Dedifferentiated amniotic fluid mesenchymal stem cell (primary cell): ENCODE measurements around the gene WWOX.
A peak's percentile ranks its signal among the peaks of the same experiment; 100 is the strongest.

Experiments used
- DNase-seq: peaks from one replicate; pipeline ENCODE4 v3.0.0-alpha.2; 2016; ENCODE audit errors: extremely low spot score

WWOX gene

DNA sequence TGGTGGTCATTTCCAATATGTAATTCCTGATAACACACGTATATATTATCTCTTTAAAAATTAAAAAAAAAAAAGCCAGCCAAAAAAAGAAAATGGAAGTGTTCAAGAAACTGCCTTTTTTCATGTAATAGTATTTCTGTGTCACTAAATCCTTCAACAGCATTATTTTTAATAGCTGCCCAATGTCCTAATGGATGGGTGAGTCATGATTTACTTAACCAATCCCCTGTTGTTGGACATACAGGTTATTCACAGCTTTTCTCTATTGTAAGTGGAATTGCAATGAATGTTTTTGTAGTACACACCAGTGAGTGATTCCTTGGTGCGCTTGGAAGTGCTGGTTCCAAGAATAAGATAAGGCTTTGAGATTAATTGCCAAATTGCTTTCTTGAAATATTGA is 124.9 kb downstream of the WWOX start:
- no peak for DNase-seq

DNA sequence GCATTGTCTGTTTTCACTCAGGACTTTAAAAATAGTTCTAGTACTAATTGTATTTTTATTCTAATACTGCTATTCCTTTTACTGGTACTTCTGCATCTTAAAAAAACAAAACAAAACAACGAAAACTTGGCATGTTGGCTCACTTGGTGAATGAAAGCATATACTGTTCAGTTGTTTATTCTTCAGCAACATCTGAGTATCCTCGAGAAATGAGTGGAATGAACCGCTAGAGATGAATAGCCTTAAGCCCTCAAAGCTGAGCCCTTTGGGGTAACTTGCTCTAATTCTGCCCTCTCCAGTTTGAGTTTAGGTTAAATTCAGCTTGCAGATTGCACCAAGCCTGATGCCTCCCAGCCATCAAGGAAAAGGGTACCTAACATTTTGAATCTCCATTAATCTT is 126.5 kb downstream of the WWOX start:
- no peak for DNase-seq

GRCh38 chr16:78227855-78228254 is 128.4 kb downstream of the WWOX start:
- DNase-seq, result no peak

GRCh38 chr16:78228704-78229103 is 129.2 kb downstream of the WWOX start:
- no peak for DNase-seq

DNA sequence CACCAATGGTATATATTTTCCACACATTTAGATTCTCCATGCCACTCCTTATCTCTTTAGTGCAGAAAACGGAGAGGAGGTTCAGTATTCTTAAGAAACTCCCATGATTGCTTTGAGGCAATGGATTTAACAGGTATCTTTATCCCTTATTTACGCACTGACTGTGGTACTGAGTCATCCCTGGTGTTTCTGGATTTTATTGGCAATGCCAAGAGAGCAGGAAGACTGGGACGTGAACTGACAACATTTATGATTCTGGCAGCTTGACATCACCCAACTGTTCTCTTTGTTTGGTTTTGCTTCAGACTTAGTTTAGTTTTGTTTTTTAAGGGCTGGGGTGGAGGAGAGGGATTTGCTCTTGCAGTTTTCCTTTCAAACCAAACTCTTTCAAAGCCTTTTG is 131.4 kb downstream of the WWOX start:
- no peak for DNase-seq

DNA sequence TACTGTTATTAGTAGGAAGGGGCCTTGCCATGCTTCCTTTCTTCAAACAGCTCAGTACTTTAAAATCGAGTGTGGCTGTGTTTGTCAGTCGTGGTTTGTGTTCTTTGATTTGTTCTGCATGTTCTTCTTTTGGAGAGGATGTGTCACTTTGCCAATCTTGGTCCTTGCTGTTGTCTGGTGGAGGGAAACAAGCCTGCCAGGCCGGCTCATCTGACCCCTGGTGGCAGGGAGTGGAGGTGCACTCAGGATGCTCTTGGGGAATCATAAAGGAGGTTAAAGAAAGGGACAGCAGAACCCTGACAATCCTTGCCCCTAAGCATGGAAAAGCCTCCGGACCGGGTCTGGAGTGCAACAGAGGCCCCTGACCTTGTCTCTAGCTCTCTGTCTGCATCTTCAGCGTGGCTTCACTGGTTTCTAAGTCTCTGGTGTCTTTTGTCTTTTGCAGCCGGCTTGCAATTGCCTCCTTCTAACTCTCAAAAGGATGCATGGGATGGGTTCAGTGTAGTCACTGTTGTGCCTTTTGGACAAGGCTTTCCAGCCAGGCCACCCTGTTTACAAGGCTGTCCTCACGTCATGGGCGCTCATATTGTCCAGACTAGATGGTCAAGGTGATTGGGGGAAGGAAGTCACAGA is 135.8 kb downstream of the WWOX start:
- DNase-seq, result peak; percentile 72

DNA sequence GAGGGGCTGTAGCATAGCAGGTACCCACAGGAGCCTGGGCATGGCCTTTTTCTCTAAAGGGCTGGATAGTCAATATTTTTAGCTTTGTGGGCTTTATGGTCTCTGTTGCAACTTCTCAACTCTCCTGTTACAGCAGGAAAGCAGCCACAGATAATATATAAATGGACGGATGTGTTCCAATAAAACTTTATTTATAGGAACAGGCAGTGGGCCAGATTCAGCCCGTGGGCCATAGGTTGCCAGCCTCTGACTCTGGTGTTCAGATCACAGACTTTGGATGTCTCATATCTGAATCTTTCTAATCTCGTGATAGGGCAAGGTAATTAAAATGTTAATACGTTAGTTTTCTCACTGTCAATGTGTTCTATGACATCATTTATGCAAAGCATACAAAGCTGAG is 136.4 kb downstream of the WWOX start:
- DNase-seq, result no peak

- DNase-seq, result no peak
These were observed 138.4 kb downstream of the WWOX start for GRCh38 chr16:78237841-78238240.

DNA sequence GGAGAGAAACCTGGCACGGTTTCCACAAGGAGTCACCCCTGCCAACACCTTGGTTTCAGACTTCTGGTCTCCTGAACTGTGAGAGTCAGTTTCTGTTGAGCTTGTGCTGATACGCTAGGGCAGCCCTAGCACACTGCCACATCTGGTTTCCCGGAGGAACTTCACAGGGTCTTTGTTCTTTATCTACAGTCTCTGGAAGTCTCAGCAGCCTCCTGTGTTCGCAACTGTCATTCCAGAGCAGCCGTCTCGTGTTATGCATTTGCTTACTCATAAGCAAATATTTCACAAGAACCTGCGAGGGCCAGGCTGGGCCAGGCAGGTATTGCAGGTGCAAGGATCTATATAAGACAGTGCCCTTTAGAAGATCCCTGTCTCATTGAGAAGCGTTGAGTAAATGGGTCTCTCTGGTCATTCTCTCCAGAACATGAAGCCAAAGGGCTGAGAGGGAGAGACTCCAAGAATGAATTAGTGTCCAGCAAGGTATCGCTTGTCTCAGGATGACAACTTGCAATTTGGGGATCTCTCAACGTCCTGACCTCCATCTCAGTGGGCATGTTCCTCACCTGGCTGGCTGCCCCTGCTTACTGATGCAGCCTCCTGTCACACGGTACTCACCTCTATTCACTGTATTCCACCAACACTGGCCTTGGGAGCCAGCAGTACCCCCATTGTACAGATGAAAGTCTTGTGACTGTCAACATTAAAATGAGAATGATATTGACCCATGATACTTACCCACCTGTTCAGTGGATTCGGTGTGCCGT is 141.2 kb downstream of the WWOX start:
- DNase-seq, result no peak

DNA sequence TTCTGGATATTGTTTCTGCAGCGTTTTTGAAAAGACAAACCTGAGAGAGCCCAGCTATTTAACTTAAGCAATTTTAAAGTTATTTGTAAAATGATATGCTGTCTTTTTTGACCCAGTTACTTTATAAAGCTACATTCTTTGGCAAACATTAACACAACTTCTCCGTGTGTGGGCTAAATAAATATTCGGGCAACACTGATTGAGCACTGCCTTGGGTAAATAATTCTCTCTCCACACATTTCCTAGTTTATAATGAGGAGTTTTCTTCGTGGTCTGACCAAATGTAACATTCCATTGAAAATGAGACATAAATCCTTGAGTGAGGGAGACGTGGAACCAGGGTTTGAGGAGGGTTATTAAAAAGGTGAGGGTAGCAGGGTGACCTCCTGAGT is 142.8 kb downstream of the WWOX start:
- DNase-seq, result no peak

DNA sequence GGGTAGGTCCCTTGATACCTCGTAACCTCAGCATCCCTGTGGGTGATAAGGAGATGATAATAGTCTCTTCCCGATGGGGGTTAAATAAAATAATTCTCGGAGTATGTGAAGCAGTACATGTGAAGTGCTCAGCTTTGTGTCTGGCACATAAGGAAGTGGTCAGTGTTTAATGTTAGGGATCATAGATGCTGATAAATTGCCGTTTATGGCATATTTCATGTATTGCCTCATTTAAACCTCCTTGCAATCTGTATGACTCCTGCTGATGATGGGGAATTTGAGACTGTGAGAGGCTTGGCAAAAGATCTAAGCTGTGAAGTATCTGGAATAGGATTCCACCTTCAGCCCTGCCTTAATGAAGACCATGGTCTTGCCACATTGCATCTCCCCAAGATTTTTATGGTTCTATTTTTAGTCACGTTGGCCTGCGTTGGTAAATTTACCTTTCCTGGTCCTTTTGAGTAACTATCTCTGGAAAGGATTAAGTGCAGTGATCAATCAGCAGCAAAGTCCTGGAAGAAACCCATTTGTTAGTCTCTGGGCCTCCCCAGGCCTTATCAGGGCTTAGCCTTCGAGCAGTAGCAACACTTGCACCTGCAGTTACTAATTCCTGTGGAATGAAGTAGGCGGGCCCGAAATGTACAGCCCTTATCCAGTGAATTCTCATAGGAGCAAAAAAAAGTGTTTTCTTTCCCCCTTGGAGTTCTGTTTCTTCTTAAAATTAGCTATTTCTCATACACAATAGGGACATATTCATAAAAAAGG is 144.9 kb downstream of the WWOX start:
- DNase-seq, result no peak

- DNase-seq, result no peak
These were observed 147.1 kb downstream of the WWOX start for GRCh38 chr16:78246559-78246958.

DNA sequence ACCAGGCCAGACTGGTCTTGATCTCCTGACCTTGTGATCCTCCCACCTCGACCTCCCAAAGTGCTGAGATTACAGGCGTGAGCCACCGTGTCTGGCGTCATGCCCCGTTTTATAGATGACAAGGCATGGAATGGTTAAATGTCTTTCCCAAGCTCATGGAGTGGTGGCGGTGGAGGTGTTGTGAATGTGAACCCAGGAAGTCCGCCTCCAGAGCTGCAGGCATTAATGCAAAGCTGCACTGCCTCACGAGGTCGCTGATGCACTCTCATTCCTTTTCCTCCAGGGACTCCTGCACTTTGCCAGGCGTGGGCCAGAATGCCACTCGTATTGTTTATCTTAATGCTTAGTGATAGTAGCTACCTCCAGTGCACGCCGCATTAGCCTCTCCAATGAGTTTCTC is 149.6 kb downstream of the WWOX start:
- no peak for DNase-seq

- no peak for DNase-seq
These were observed 150.4 kb downstream of the WWOX start for GRCh38 chr16:78249832-78250231.

GRCh38 chr16:78251115-78251514 is 151.7 kb downstream of the WWOX start:
- no peak for DNase-seq

GRCh38 chr16:78252757-78253156 is 153.3 kb downstream of the WWOX start:
- no peak for DNase-seq

- DNase-seq, result no peak
These were observed 155.4 kb downstream of the WWOX start for GRCh38 chr16:78254841-78255240.

DNA sequence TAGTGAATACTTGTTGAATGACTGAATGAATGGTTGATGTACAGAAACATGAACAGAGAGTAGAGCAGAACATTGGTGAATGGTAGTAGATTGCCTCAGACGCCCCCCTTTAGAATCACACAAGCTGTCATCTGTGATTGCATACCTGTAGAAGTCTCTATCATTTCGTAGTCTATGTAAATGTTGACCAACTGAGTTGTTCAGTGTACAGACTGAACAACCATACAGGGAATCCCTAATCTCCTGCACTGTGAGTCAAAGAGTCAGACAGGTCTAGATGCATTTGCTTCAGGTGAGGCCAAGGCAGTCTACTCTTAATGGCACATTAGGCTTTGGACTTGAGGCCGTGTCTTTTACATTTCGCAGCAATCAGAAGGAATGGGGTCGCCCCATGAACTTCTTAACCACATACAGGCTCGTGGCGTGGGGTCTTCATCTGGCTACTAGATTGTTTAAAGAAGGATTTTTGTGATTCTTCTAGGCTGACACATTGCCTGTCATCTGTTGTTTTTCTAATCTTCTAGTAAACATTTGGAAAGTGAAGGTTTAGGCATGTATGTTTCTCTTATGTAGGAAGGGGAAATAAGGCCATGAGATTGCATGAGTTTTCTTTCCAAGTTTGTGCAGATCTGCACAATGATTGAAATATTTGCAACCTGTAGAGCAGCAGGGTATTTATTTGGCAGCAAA is 157.4 kb downstream of the WWOX start:
- DNase-seq, result no peak

DNA sequence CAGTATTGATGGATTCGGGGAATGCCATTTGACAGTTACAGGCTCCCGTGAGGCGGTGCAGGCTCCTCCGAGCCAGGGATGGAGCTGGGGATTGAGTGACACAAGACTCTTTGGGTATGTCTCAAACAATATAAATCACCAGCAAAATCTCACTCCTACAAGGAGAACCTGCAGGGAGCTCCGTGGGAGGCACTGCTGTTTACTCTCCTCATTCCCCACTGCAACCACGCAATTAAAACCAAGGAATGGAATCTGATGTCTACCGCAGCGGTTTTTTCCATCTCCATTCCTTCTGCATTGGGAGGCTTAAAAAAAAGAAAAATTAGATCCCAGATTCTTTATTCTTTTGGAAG is 157.9 kb downstream of the WWOX start:
- no peak for DNase-seq

GRCh38 chr16:78258375-78259065 is 159.1 kb downstream of the WWOX start:
- no peak for DNase-seq

DNA sequence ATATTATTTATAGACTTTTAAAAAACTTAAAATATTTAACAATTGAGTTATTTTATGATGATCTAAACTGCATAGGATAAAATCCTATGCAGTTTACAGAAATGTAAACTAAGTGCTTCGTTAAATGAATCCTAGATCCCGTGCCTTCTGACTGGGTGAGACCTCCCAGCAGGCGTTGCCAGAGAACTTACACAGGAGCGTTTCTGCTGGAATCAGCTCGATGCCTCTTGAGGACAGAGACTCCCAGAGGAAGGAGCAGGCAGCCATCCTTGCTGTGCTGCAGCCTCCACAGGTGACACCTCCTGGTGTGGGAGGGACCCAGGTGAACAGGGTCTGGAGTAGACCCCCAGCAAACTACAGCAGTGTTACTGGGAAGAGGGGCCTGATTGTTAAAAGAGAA is 160.4 kb downstream of the WWOX start:
- no peak for DNase-seq

DNA sequence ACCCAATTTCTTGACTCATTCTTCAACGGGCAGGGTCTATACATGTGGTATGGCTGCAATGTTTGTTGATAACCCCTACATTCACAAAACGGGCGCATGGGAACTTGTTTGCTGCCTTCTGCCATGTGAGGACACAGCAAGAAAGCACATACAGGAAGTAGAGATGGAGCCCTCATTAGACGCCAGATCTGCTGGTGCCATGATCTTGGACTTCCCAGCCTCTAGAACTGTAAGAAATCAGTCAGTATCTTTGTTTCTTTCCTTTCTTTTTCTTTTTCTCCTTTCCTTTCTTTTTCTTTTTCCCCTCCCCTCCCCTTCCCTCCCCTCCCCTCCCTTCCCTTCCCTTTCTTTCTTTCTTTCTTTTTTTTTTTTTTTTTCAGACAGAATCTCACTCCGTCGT is 165.2 kb downstream of the WWOX start:
- no peak for DNase-seq
